HEK293 (cell line): Measurements from ENCODE around the gene FAM171A1.
A peak's percentile ranks its signal among the peaks of the same experiment; 100 is the strongest.

Experiments
- CTCF ChIA-PET: fragments of 350-600 bp; formaldehyde crosslinking; extraction: SDS; loops from one replicate; lab custom pipeline; 2021; ENCODE audit warnings: antibody characterized with exemption; lab: Yijun Ruan, JAX
- POLR2A ChIA-PET: fragments of 300-600 bp; formaldehyde crosslinking; extraction: SDS; loops from one replicate; lab custom pipeline; 2020; ENCODE audit warnings: antibody characterized with exemption, inconsistent platforms; lab: Yijun Ruan, JAX
- H3K27ac ChIP-seq: fragments of 200-500 bp; sonication (Bioruptor generic); 2 replicates; pipeline ENCODE4 v1.5.1; 2014; ENCODE audit warnings: low read depth, low read length, control low read depth, inconsistent platforms; ENCODE audit errors: extremely low read depth
- H3K36me3 ChIP-seq, 2 experiments: fragments of 200-500 bp in 1 of 2; sonication (Bioruptor generic) in 1 of 2; 1 replicate in 1 of 2; 2 replicates in 1 of 2; pipeline ENCODE4 v1.5.1; 2014 to 2017; ENCODE audit warnings: inconsistent platforms in 2 of 2, low read length in 2 of 2; ENCODE audit not compliant: control insufficient read depth in 2 of 2, insufficient read depth in 1 of 2
- H3K4me1 ChIP-seq: fragments of 200-500 bp; sonication (Bioruptor generic); 2 replicates; pipeline ENCODE4 v1.5.1; 2014; ENCODE audit warnings: mild to moderate bottlenecking, low read length, inconsistent platforms; ENCODE audit not compliant: control insufficient read depth, insufficient read depth
- H3K4me3 ChIP-seq: 2 replicates; pipeline ENCODE4 v1.5.1; 2011; ENCODE audit warnings: low read depth, mild to moderate bottlenecking, control low read depth, low read length, moderate library complexity
- H3K9me3 ChIP-seq: fragments of 200-500 bp; sonication (Bioruptor generic); 2 replicates; pipeline ENCODE4 v1.5.1; 2014; ENCODE audit warnings: low read depth, low read length, inconsistent platforms; ENCODE audit not compliant: control insufficient read depth, insufficient read depth
- FEZF1 ChIP-seq: fragments of 450-650 bp; formaldehyde crosslinking; IDR thresholded peaks from 2 replicates; pipeline ENCODE4 v1.5.1; 2016; ENCODE audit warnings: missing biosample characterization, missing genetic modification characterization
- KLF7 ChIP-seq: fragments of 450-650 bp; formaldehyde crosslinking; IDR thresholded peaks from 2 replicates; pipeline ENCODE4 v1.5.1; 2016; ENCODE audit warnings: missing biosample characterization, missing genetic modification characterization, borderline replicate concordance
- OSR2 ChIP-seq: fragments of 450-650 bp; formaldehyde crosslinking; IDR thresholded peaks from 2 replicates; pipeline ENCODE4 v1.5.1; 2016; ENCODE audit warnings: missing biosample characterization, missing genetic modification characterization
- SCRT2 ChIP-seq: fragments of 450-650 bp; formaldehyde crosslinking; IDR thresholded peaks from 2 replicates; pipeline ENCODE4 v1.5.1; 2016; ENCODE audit warnings: missing biosample characterization, missing genetic modification characterization
- SP3 ChIP-seq: fragments of 450-650 bp; formaldehyde crosslinking; IDR thresholded peaks from 2 replicates; pipeline ENCODE4 v1.5.1; 2016; ENCODE audit warnings: missing biosample characterization, missing genetic modification characterization
- ZBTB17 ChIP-seq: fragments of 450-650 bp; formaldehyde crosslinking; IDR thresholded peaks from 2 replicates; pipeline ENCODE4 v1.5.1; 2016; ENCODE audit warnings: missing biosample characterization, missing genetic modification characterization
- ZBTB20 ChIP-seq: fragments of 450-650 bp; formaldehyde crosslinking; IDR thresholded peaks from 2 replicates; pipeline ENCODE4 v1.5.1; 2016; ENCODE audit warnings: missing biosample characterization, missing genetic modification characterization
- ZFP41 ChIP-seq: fragments of 450-650 bp; formaldehyde crosslinking; IDR thresholded peaks from 2 replicates; pipeline ENCODE4 v1.5.1; 2016; ENCODE audit warnings: missing biosample characterization, missing genetic modification characterization, borderline replicate concordance
- ZNF302 ChIP-seq: fragments of 450-650 bp; formaldehyde crosslinking; IDR thresholded peaks from 2 replicates; pipeline ENCODE4 v1.5.1; 2016; ENCODE audit warnings: missing biosample characterization, missing genetic modification characterization, low read depth
- ZNF366 ChIP-seq: fragments of 450-650 bp; formaldehyde crosslinking; conservative IDR thresholded peaks from 2 replicates; pipeline ENCODE4 v1.5.1; 2016; ENCODE audit warnings: missing biosample characterization, missing genetic modification characterization
- ZNF513 ChIP-seq: fragments of 450-650 bp; IDR thresholded peaks from 2 replicates; pipeline ENCODE4 v1.5.1; 2018; ENCODE audit warnings: missing biosample characterization, missing genetic modification characterization
- ZNF514 ChIP-seq: fragments of 450-650 bp; formaldehyde crosslinking; IDR thresholded peaks from 2 replicates; pipeline ENCODE4 v1.5.1; 2016; ENCODE audit warnings: missing biosample characterization, missing genetic modification characterization
- ZNF558 ChIP-seq: fragments of 450-650 bp; formaldehyde crosslinking; IDR thresholded peaks from 2 replicates; pipeline ENCODE4 v1.5.1; 2016; ENCODE audit warnings: missing biosample characterization, missing genetic modification characterization
- ZNF600 ChIP-seq: fragments of 450-650 bp; formaldehyde crosslinking; IDR thresholded peaks from 2 replicates; pipeline ENCODE4 v1.5.1; 2016; ENCODE audit warnings: missing biosample characterization, missing genetic modification characterization
- ZNF629 ChIP-seq: fragments of 450-650 bp; formaldehyde crosslinking; IDR thresholded peaks from 2 replicates; pipeline ENCODE4 v1.5.1; 2017; ENCODE audit warnings: missing biosample characterization, missing genetic modification characterization
- ZNF747 ChIP-seq: fragments of 450-650 bp; formaldehyde crosslinking; IDR thresholded peaks from 2 replicates; pipeline ENCODE4 v1.5.1; 2016; ENCODE audit warnings: missing biosample characterization, missing genetic modification characterization
- TF ChIP-seq, protein P1 (sequence below): fragments of 450-650 bp; formaldehyde crosslinking; IDR thresholded peaks from 2 replicates; pipeline ENCODE4 v1.5.1; 2016; ENCODE audit warnings: missing biosample characterization, missing genetic modification characterization, low read depth
- TF ChIP-seq, protein P2 (sequence below): fragments of 450-650 bp; formaldehyde crosslinking; IDR thresholded peaks from 2 replicates; pipeline ENCODE4 v1.5.1; 2016; ENCODE audit warnings: missing biosample characterization, missing genetic modification characterization
- TF ChIP-seq, protein P3 (sequence below): fragments of 450-650 bp; formaldehyde crosslinking; IDR thresholded peaks from 2 replicates; pipeline ENCODE4 v1.5.1; 2017; ENCODE audit warnings: missing biosample characterization, missing genetic modification characterization

The FAM171A1 gene

GRCh38 chr10:15345450-15345849 lies 25.6 kb downstream of the FAM171A1 start:
- H3K27ac ChIP-seq = no peak overlapping the region
- no peak overlapping the region for H3K4me3 ChIP-seq
- no peaks in the 10 kb centered on the region; a peak in 1 of 3 replicates for H3K36me3 ChIP-seq
- POLR2A ChIA-PET = no interaction called here
- no peak for TF ChIP-seq FEZF1 (tag by site-specific recombination)
- peak; percentile 79 for TF ChIP-seq ZBTB20 (tag by site-specific recombination)
- TF ChIP-seq ZNF600 = 0 out of 2 replicates have a peak, but pooled peaks have one; percentile 1
- TF ChIP-seq, all 188 proteins: peak for 2
- Histone ChIP-seq H3K4me1 (peaks cover 10% of the 10 kb centered on the region), H3K9me3 (no peaks in the 10 kb centered on the region)
- CTCF ChIA-PET = no interaction called here

GRCh38 chr10:15344876-15345285 lies 26.2 kb downstream of the FAM171A1 start:
- CTCF ChIA-PET = no interaction called here
- H3K27ac ChIP-seq = no peak overlapping the region
- no peak overlapping the region for H3K4me3 ChIP-seq
- H3K9me3 ChIP-seq = no peaks in the 10 kb centered on the region
- TF ChIP-seq, protein P1, sequence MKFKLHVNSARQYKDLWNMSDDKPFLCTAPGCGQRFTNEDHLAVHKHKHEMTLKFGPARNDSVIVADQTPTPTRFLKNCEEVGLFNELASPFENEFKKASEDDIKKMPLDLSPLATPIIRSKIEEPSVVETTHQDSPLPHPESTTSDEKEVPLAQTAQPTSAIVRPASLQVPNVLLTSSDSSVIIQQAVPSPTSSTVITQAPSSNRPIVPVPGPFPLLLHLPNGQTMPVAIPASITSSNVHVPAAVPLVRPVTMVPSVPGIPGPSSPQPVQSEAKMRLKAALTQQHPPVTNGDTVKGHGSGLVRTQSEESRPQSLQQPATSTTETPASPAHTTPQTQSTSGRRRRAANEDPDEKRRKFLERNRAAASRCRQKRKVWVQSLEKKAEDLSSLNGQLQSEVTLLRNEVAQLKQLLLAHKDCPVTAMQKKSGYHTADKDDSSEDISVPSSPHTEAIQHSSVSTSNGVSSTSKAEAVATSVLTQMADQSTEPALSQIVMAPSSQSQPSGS (tag by site-specific recombination) = peak; percentile 41; the same call in 1 of the 2 replicates
- peak; percentile 97 for TF ChIP-seq ZBTB17 (tag by site-specific recombination)
- TF ChIP-seq, protein P2, sequence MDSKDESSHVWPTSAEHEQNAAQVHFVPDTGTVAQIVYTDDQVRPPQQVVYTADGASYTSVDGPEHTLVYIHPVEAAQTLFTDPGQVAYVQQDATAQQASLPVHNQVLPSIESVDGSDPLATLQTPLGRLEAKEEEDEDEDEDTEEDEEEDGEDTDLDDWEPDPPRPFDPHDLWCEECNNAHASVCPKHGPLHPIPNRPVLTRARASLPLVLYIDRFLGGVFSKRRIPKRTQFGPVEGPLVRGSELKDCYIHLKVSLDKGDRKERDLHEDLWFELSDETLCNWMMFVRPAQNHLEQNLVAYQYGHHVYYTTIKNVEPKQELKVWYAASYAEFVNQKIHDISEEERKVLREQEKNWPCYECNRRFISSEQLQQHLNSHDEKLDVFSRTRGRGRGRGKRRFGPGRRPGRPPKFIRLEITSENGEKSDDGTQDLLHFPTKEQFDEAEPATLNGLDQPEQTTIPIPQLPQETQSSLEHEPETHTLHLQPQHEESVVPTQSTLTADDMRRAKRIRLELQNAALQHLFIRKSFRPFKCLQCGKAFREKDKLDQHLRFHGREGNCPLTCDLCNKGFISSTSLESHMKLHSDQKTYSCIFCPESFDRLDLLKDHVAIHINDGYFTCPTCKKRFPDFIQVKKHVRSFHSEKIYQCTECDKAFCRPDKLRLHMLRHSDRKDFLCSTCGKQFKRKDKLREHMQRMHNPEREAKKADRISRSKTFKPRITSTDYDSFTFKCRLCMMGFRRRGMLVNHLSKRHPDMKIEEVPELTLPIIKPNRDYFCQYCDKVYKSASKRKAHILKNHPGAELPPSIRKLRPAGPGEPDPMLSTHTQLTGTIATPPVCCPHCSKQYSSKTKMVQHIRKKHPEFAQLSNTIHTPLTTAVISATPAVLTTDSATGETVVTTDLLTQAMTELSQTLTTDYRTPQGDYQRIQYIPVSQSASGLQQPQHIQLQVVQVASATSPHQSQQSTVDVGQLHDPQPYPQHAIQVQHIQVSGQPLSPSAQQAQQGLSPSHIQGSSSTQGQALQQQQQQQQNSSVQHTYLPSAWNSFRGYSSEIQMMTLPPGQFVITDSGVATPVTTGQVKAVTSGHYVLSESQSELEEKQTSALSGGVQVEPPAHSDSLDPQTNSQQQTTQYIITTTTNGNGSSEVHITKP (tag by site-specific recombination) = peak; percentile 36; the same call in 1 of the 2 replicates
- no peak for TF ChIP-seq SCRT2
- TF ChIP-seq ZNF366 = 0 out of 2 replicates have a peak, but pooled peaks have one; percentile 17
- no peak for TF ChIP-seq ZNF747
- TF ChIP-seq ZNF600 = 0 out of 2 replicates have a peak, but pooled peaks have one; percentile 21
- peak; percentile 93 for TF ChIP-seq OSR2 (tag by site-specific recombination)
- 0 out of 2 replicates have a peak, but pooled peaks have one; percentile 61 for TF ChIP-seq ZNF558
- TF ChIP-seq ZNF514 (tag by site-specific recombination) = no peak
- peak; percentile 78 for TF ChIP-seq ZNF629
- POLR2A ChIA-PET = no interaction called here
- H3K4me1 ChIP-seq = peaks cover 10% of the 10 kb centered on the region
- H3K36me3 ChIP-seq = no peaks in the 10 kb centered on the region; a peak in 1 of 3 replicates

GRCh38 chr10:15344256-15344875 lies 26.7 kb downstream of the FAM171A1 start:
- POLR2A ChIA-PET = no interaction called here
- Histone ChIP-seq H3K4me3 (no peak overlapping the region), H3K36me3 (no peaks in the 10 kb centered on the region; a peak in 1 of 3 replicates), H3K9me3 (no peaks in the 10 kb centered on the region), H3K4me1 (peaks cover 10% of the 10 kb centered on the region), H3K27ac (no peak overlapping the region)
- CTCF ChIA-PET = no interaction called here
- TF ChIP-seq ZNF513 = no peak
- TF ChIP-seq KLF7 (tag by site-specific recombination) = no peak
- TF ChIP-seq, protein P3, sequence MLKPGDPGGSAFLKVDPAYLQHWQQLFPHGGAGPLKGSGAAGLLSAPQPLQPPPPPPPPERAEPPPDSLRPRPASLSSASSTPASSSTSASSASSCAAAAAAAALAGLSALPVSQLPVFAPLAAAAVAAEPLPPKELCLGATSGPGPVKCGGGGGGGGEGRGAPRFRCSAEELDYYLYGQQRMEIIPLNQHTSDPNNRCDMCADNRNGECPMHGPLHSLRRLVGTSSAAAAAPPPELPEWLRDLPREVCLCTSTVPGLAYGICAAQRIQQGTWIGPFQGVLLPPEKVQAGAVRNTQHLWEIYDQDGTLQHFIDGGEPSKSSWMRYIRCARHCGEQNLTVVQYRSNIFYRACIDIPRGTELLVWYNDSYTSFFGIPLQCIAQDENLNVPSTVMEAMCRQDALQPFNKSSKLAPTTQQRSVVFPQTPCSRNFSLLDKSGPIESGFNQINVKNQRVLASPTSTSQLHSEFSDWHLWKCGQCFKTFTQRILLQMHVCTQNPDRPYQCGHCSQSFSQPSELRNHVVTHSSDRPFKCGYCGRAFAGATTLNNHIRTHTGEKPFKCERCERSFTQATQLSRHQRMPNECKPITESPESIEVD = no peak
- no peak for TF ChIP-seq ZNF302
- TF ChIP-seq, protein P2 (tag by site-specific recombination) = no peak
- TF ChIP-seq SP3 (tag by site-specific recombination) = no peak
- no peak for TF ChIP-seq ZFP41 (tag by site-specific recombination)
